Activated T-cell treated with anti-CD3 and anti-CD28 coated beads for 24 hours (primary cell): ENCODE results near the gene DPH7.
"Not testable (repeated sequence)": the region's sequence is repeated elsewhere in the genome, so short reads cannot be mapped to it uniquely, and the experiment has no call there.

Source experiments
- DNase-seq: peaks from one replicate; pipeline ENCODE4 v3.0.0-alpha.2; 2020; ENCODE audit warnings: low read depth

Gene DPH7

GRCh38 chr9:137545123-137545522 lies 33.6 kb downstream of the DPH7 start:
- no peak for DNase-seq

- DNase-seq = no peak
These were observed 34.5 kb downstream of the DPH7 start for GRCh38 chr9:137544176-137544760.

- DNase-seq = no peak
These were observed 35.3 kb downstream of the DPH7 start for GRCh38 chr9:137543237-137543963.

- DNase-seq = no peak
These were observed 36.2 kb downstream of the DPH7 start for GRCh38 chr9:137542486-137542885.

GRCh38 chr9:137540536-137540935 lies 38.2 kb downstream of the DPH7 start:
- DNase-seq = no peak

GRCh38 chr9:137538058-137538457 lies 40.7 kb downstream of the DPH7 start:
- no peak for DNase-seq

- DNase-seq = not testable (repeated sequence)
These were observed 42.1 kb downstream of the DPH7 start for GRCh38 chr9:137536594-137537131.

GRCh38 chr9:137535120-137535428 lies 43.7 kb downstream of the DPH7 start:
- no peak for DNase-seq

GRCh38 chr9:137534256-137535119 lies 44.2 kb downstream of the DPH7 start:
- DNase-seq = peak; percentile 23

- not testable (repeated sequence) for DNase-seq
These were observed 45.7 kb downstream of the DPH7 start for GRCh38 chr9:137532891-137533468.

GRCh38 chr9:137531099-137531765 lies 47.5 kb downstream of the DPH7 start:
- DNase-seq = no peak

GRCh38 chr9:137530331-137530730 lies 48.4 kb downstream of the DPH7 start:
- DNase-seq = no peak

- no peak for DNase-seq
These were observed 53.8 kb downstream of the DPH7 start for GRCh38 chr9:137524981-137525317.

- DNase-seq = no peak
These were observed 54.4 kb downstream of the DPH7 start for GRCh38 chr9:137524161-137524980.

GRCh38 chr9:137522746-137523455 lies 55.8 kb downstream of the DPH7 start:
- DNase-seq = no peak

GRCh38 chr9:137521405-137521985 lies 57.2 kb downstream of the DPH7 start:
- DNase-seq = no peak

- DNase-seq = no peak
These were observed 57.9 kb downstream of the DPH7 start for GRCh38 chr9:137520614-137521404.

GRCh38 chr9:137519553-137519952 lies 59.2 kb downstream of the DPH7 start:
- no peak for DNase-seq
